ENCODE results near the gene NUBPL. TPM values are rescaled to one million over a fixed set of nuclear protein-coding genes. Genes with fewer than 3 reads are reported as not detected.
A peak's percentile ranks its signal among the peaks of the same experiment; 100 is the strongest.

Gene NUBPL
- total RNA-seq, 1 donor: 12.1 TPM

GRCh38 chr14:31541702-31542101 is 19.5 kb upstream of the NUBPL start:
- no peak for TF ChIP-seq CTCF (IDR thresholded peaks at IDR 0.05; ENCODE audit: insufficient read depth, low read depth, low read length)
- DNase-seq (ENCODE audit: low read depth): no peak
- H3K4me3 ChIP-seq (ENCODE audit: low read depth, low read length): no peak overlapping the region

- peak; percentile 47 for TF ChIP-seq CTCF (IDR thresholded peaks at IDR 0.05; ENCODE audit: insufficient read depth, low read depth, low read length)
- H3K4me3 ChIP-seq (ENCODE audit: low read depth, low read length): no peak overlapping the region
- DNase-seq (ENCODE audit: low read depth): peak; percentile 17
Observed at GRCh38 chr14:31543969-31544799, 17.0 kb upstream of the NUBPL start.

- no peak overlapping the region for H3K4me3 ChIP-seq (ENCODE audit: low read depth, low read length)
- TF ChIP-seq CTCF (IDR thresholded peaks at IDR 0.05; ENCODE audit: insufficient read depth, low read depth, low read length): no peak
- no peak for DNase-seq (ENCODE audit: low read depth)
Observed at GRCh38 chr14:31544816-31545215, 16.4 kb upstream of the NUBPL start.

GRCh38 chr14:31545328-31545727 is 15.9 kb upstream of the NUBPL start:
- DNase-seq (ENCODE audit: low read depth): no peak
- TF ChIP-seq CTCF (IDR thresholded peaks at IDR 0.05; ENCODE audit: insufficient read depth, low read depth, low read length): no peak
- H3K4me3 ChIP-seq (ENCODE audit: low read depth, low read length): no peak overlapping the region

- H3K4me3 ChIP-seq (ENCODE audit: low read depth, low read length): no peak overlapping the region
- no peak for TF ChIP-seq CTCF (IDR thresholded peaks at IDR 0.05; ENCODE audit: insufficient read depth, low read depth, low read length)
- DNase-seq (ENCODE audit: low read depth): no peak
Observed at GRCh38 chr14:31549817-31550216, 11.4 kb upstream of the NUBPL start.

- DNase-seq (ENCODE audit: low read depth): no peak
- TF ChIP-seq CTCF (IDR thresholded peaks at IDR 0.05; ENCODE audit: insufficient read depth, low read depth, low read length): no peak
- no peak overlapping the region for H3K4me3 ChIP-seq (ENCODE audit: low read depth, low read length)
Observed at GRCh38 chr14:31550589-31550988, 10.6 kb upstream of the NUBPL start.

GRCh38 chr14:31556191-31556590 is 5.0 kb upstream of the NUBPL start:
- H3K4me3 ChIP-seq (ENCODE audit: low read depth, low read length): no peak overlapping the region
- DNase-seq (ENCODE audit: low read depth): no peak
- TF ChIP-seq CTCF (IDR thresholded peaks at IDR 0.05; ENCODE audit: insufficient read depth, low read depth, low read length): no peak

Measured in fibroblast of villous mesenchyme (primary cell).